SK-N-SH (cell line): ENCODE measurements around the gene ANKRD62.

Experiments used
- EP300 ChIP-seq, 2 experiments: IDR thresholded peaks; 2 replicates each; pipeline versions ENCODE4 v1.4.0 to v1.6.1; 2012; ENCODE audit warnings: borderline replicate concordance in 1 of 2, low read depth in 1 of 2, low read length in 1 of 2
- EZH2phosphoT487 ChIP-seq: fragments of 200-600 bp; sonication (generic); IDR thresholded peaks from 2 replicates; pipeline ENCODE4 v1.6.1; 2017; ENCODE audit warnings: low read depth, mixed run types, mild to moderate bottlenecking, antibody characterized with exemption, moderate library complexity, borderline replicate concordance
- MXI1 ChIP-seq: IDR thresholded peaks from 2 replicates; pipeline ENCODE4 v1.6.1; 2012; ENCODE audit warnings: mild to moderate bottlenecking, low read depth, low read length, improper control_type of control experiment
- POLR2AphosphoS5 ChIP-seq: IDR thresholded peaks from 2 replicates; pipeline ENCODE4 v1.6.1; 2012; ENCODE audit warnings: low read depth, low read length
- RXRA ChIP-seq: IDR thresholded peaks from 2 replicates; pipeline ENCODE4 v1.4.0; 2012; ENCODE audit warnings: low read depth, mild to moderate bottlenecking, borderline replicate concordance
- TF ChIP-seq, protein P1 (sequence below): IDR thresholded peaks from 2 replicates; pipeline ENCODE4 v1.4.0; 2012; ENCODE audit warnings: low read depth
- TF ChIP-seq, protein P2 (sequence below): fragments of 200-600 bp; sonication (generic); IDR thresholded peaks from 2 replicates; pipeline ENCODE4 v1.6.1; 2017; ENCODE audit warnings: antibody characterized with exemption, mild to moderate bottlenecking, moderate library complexity
- TF ChIP-seq, protein P3 (sequence below): IDR thresholded peaks from 2 replicates; pipeline ENCODE4 v1.4.0; 2012; ENCODE audit warnings: low read depth, borderline replicate concordance

DNA sequence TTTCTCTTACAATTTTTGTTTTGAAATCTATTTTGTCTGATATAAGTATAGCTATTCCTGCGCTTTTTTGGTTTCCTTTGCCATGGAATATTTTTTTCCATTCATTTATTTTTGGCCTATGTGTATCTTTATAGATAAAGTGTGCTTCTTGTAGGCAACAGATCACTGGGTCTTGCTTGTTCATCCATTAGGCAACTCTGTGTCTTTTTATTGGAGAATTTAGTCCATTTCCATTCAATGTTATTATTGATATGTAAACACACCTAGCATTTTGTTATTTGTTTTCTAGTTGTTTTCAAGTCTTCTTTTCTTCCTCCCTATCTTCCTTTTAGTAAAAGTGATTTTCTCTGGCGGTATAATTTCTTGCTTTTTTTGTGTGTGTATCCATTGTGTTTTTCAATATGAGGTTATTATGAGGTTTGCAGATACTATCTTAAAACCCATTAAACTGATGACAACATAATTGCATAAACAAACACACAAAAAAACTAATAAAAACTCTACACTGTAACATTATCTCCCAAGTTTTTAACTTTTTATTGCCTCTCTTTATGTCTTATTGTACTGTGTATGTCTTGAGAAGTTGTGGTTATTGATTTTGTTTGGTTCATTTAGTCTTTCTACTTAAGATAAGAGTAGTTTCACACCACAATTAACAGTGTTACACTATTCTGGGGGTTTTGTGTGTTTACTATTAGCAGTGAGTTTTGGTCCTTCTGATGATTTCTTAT, 71.6 kb downstream of the ANKRD62 start:
- no peak for TF ChIP-seq POLR2AphosphoS5
- TF ChIP-seq, protein P1, sequence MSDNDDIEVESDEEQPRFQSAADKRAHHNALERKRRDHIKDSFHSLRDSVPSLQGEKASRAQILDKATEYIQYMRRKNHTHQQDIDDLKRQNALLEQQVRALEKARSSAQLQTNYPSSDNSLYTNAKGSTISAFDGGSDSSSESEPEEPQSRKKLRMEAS = no peak
- TF ChIP-seq, protein P2, sequence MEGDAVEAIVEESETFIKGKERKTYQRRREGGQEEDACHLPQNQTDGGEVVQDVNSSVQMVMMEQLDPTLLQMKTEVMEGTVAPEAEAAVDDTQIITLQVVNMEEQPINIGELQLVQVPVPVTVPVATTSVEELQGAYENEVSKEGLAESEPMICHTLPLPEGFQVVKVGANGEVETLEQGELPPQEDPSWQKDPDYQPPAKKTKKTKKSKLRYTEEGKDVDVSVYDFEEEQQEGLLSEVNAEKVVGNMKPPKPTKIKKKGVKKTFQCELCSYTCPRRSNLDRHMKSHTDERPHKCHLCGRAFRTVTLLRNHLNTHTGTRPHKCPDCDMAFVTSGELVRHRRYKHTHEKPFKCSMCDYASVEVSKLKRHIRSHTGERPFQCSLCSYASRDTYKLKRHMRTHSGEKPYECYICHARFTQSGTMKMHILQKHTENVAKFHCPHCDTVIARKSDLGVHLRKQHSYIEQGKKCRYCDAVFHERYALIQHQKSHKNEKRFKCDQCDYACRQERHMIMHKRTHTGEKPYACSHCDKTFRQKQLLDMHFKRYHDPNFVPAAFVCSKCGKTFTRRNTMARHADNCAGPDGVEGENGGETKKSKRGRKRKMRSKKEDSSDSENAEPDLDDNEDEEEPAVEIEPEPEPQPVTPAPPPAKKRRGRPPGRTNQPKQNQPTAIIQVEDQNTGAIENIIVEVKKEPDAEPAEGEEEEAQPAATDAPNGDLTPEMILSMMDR = no peak
- TF ChIP-seq MXI1 = no peak
- no peak for TF ChIP-seq RXRA
- TF ChIP-seq EP300 (IDR thresholded peaks at IDR 0.05; ENCODE audit: borderline replicate concordance in 1 of 2, low read depth in 1 of 2, low read length in 1 of 2) = no peak
- no peak for TF ChIP-seq EZH2phosphoT487
- TF ChIP-seq, protein P3, sequence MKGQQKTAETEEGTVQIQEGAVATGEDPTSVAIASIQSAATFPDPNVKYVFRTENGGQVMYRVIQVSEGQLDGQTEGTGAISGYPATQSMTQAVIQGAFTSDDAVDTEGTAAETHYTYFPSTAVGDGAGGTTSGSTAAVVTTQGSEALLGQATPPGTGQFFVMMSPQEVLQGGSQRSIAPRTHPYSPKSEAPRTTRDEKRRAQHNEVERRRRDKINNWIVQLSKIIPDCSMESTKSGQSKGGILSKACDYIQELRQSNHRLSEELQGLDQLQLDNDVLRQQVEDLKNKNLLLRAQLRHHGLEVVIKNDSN = no peak
